AG10803 (cell line): ENCODE data around the gene AQP12B.
"Not testable (repeated sequence)": the region's sequence is repeated elsewhere in the genome, so short reads cannot be mapped to it uniquely, and the experiment has no call there.

Source experiments
- DNase-seq: peaks from one replicate; pipeline ENCODE4 v3.0.0; 2010; ENCODE audit warnings: low read depth
- H3K4me3 ChIP-seq: 2 replicates; pipeline ENCODE4 v1.5.1; 2011; ENCODE audit warnings: mild to moderate bottlenecking, low read length, control low read depth
- CTCF ChIP-seq: conservative IDR thresholded peaks from 2 replicates; pipeline ENCODE4 v1.5.1; 2011; ENCODE audit warnings: mild to moderate bottlenecking, low read length, control low read depth, inconsistent platforms

The AQP12B gene

GRCh38 chr2:240685771-240686371 is 3.2 kb upstream of the AQP12B start:
- H3K4me3 ChIP-seq, result no peak overlapping the region
- DNase-seq, result no peak
- TF ChIP-seq CTCF, result no peak

GRCh38 chr2:240683980-240684728 is 1.5 kb upstream of the AQP12B start:
- DNase-seq, H3K4me3 ChIP-seq: not testable (repeated sequence)

GRCh38 chr2:240683329-240683979 is 769 bp upstream of the AQP12B start:
- DNase-seq, H3K4me3 ChIP-seq: not testable (repeated sequence)

- DNase-seq, H3K4me3 ChIP-seq: not testable (repeated sequence)
Observed at GRCh38 chr2:240680185-240680584, 2.5 kb downstream of the AQP12B start.

GRCh38 chr2:240678909-240679308 is 3.8 kb downstream of the AQP12B start:
- H3K4me3 ChIP-seq, DNase-seq: not testable (repeated sequence)

GRCh38 chr2:240678043-240678442 is 4.6 kb downstream of the AQP12B start:
- H3K4me3 ChIP-seq, DNase-seq: not testable (repeated sequence)

GRCh38 chr2:240675345-240675744 is 7.3 kb downstream of the AQP12B start:
- not testable (repeated sequence) for DNase-seq, H3K4me3 ChIP-seq

- DNase-seq, H3K4me3 ChIP-seq: not testable (repeated sequence)
Observed at GRCh38 chr2:240674461-240675184, 8.1 kb downstream of the AQP12B start.

GRCh38 chr2:240672701-240673190 is 9.9 kb downstream of the AQP12B start:
- no peak overlapping the region for H3K4me3 ChIP-seq
- no peak for TF ChIP-seq CTCF
- no peak for DNase-seq

GRCh38 chr2:240672076-240672700 is 10.5 kb downstream of the AQP12B start:
- TF ChIP-seq CTCF, result no peak
- DNase-seq, result no peak
- H3K4me3 ChIP-seq, result no peak overlapping the region
